ENCODE measurements around the gene OPN1MW3.
"Not testable (repeated sequence)": the region's sequence is repeated elsewhere in the genome, so short reads cannot be mapped to it uniquely, and the experiment has no call there.

OPN1MW3 gene

DNA sequence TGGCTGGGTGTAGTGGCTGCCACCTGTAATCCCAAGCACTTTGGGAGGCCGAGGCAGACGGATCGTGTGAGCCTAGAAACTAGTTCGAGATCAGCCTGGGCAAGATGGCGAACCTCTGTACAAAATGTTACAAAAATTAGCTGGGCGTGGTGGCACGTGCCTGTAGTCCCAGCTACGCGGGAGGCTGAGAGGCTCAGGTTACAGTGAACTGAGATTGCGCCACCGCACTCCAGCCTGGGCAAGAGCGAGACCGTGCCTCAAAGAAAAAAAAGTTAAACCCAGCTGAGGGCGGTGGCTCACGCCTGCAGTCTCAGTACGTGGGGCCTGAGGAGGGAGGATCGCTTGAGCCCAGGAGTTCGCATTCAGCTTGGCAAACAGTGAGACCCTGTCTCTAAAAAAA is 39.3 kb downstream of the OPN1MW3 start:
- no peak for DNase-seq (ENCODE audit: low read depth)

DNA sequence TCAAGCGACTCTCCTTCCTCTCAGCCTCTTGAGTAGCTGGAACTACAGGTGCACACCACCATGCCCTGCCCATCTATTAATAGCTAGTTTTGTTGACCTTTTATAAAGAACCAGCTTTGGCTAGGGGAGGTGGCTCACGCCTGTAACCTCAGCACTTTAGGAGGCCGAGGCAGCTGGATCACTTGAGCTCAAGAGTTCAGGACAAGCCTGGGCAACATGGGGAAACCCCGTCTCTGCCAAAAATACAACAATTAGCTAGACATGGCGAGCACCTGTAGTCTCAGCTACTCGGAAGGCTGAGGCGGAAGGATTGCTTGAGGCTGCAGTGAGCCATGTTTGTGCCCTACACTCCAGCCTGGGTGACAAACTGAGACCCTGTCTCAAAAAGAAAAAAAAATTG is 40.9 kb downstream of the OPN1MW3 start:
- DNase-seq (ENCODE audit: low read depth), result no peak

DNA sequence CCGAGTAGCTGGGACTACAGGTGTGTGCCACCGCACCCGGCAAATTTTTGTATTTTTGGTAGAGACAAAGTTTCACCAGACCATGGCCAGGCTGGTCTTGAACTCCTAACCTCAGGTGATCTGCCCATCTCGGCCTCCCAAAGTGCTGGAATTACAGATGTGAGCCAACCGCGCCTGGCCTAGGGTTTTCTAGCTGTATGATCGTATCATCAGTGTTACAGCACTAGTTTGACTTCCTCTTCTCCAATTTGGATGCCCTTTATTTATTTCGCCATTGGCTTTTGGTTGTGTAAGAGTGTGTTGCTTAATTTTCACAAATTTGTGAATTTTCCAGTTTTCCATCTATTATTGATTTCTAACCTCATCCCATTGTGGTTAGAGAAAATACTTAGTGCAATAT is 43.4 kb downstream of the OPN1MW3 start:
- DNase-seq (ENCODE audit: low read depth), result no peak

DNA sequence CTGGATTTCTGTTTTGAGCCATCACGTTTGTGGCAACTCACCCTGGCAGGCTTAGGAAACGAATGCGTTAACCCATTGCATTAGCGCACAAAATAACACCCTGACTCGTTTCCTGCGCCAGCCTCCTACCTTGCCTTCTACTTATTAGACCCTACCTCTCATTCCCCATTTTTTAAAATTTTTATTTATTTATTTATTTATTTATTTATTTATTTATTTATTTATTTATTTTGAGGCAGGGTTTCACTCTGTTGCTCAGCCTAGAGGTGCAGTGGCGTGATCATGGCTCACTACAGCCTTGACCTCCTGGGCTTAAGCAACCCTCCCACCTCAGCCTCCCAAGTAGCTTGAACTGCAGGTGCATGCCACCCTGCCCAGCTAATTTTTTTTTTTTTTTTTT is 45.6 kb downstream of the OPN1MW3 start:
- DNase-seq (ENCODE audit: low read depth), result not testable (repeated sequence)

DNA sequence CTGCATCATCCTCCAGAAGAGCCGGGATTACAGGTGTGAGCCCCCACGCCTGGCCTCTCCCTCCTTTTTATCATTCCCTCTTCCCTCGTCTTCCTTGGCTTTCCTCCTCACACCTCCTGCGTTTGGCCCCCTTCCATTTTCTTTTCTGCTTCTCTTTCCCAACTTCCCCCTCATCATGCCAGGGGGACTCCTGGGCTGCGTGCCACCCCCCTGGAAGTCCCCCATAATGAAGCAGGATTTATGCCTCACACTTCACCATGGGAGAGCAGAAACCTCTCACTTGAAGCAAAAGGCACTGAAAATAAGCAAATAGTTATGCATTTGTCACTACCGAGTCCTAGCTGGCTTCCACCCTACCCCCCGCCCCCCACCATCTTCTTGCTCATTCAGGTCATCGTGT is 46.1 kb downstream of the OPN1MW3 start:
- no peak for DNase-seq (ENCODE audit: low read depth)

DNA sequence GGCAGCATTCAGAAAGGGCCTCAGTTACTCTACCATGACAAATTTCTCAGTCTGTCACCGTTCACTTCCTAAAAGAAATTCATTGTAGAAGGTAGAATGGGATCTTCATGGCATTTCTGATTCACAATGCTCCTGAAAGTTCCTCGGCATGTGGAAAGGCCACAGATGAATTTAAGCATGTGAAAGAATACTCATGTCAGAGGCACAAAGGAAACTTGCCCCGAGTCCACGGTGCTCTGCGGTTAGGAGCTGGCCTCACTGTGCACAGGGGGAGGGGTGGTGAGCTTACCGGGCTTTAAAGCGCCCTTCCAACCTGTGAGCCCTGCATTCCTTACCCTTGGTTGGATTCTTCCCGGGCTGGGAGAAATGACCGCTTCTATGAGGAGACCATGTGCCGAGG is 47.5 kb downstream of the OPN1MW3 start:
- DNase-seq (ENCODE audit: low read depth), result no peak

DNA sequence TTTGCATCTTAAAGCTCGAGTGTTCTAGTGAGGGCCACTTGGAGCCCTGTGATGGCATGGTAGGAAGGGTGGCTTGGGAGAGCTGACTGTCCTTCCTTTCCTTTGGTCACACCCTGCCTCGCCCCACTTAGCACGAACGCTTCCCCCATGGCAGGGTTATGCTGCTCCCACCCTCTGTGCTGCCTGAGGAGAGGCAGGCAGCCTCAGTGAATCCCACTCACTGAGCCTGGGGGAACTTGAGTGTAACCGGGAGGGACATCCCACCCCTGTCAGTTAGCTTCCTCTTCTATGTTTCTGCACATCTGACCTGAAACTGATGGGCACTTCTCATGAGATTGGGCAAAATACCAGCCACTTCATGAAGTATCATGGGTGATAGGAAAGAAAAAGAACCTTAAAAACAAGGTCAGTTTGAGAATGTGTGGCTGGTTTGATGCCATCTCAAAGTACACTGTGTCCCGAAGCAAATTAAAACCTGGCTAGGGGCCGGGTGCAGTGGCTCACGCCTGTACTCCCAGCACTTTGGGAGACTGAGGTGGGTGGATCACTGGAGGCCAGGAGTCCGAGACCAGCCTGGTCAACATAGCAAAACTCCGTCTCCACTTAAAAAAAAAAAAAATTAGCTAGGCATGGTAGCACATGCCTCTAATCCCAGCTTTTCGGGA is 48.3 kb downstream of the OPN1MW3 start:
- no peak for DNase-seq (ENCODE audit: low read depth)

DNA sequence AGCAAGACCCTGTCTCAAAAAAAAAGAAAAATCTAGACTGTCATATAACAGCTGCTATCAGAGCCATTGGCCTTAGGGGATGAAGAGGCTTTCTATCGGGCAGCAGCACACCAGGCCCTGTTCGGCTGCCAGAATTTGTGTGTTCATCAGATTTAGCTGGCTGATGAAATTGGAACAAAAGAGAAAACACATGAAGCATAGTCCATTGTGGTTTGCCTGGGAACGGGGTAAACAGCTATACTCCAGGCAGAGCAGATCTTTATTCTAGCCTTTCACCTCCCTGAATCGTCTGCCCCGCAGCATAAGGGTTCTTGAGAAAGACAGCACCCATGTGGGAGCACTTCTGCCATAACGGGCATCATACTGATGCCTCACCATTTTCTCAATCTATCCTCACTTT is 49.8 kb downstream of the OPN1MW3 start:
- no peak for DNase-seq (ENCODE audit: low read depth)

DNA sequence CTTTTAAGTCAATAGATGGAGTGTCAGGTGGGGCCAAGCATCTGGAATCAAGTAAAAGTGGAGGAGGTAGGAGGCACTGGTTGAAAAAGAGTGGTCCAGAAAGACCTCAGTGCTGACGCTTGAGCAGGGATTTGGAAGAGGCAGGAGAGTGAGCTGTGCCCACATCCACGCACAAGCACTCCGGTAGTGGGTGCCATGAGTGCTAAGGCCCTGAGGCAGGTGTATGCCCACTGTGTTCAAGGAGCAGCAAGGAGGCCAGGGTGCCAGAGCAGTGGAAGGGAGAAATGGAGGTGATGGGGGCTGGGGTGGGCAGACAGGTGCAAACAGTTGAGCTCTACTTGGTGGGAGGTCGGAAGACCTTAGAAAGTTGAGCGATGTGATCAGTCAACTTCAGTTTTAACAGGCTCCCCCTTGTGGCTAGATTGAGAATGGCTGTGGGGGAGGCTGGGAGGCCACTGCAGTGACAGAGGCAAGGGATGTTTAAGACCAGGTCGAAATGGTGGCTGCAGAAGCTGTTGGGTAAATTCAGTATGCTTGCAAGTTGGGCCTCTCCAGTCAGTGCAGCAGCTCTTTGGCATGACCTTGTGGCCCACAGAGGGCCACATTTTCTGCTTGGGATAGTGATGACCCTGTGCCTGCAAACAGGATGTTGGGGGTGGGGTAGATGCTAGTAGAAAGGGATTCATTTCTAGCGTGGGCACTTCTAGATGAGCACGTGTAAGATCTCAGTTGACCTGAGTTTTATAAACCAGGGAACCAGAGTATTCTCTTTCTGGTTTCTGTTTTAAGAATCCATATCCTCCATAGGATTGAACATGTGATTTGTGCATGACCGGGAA is 50.9 kb downstream of the OPN1MW3 start:
- DNase-seq (ENCODE audit: low read depth), result peak; percentile 68

DNA sequence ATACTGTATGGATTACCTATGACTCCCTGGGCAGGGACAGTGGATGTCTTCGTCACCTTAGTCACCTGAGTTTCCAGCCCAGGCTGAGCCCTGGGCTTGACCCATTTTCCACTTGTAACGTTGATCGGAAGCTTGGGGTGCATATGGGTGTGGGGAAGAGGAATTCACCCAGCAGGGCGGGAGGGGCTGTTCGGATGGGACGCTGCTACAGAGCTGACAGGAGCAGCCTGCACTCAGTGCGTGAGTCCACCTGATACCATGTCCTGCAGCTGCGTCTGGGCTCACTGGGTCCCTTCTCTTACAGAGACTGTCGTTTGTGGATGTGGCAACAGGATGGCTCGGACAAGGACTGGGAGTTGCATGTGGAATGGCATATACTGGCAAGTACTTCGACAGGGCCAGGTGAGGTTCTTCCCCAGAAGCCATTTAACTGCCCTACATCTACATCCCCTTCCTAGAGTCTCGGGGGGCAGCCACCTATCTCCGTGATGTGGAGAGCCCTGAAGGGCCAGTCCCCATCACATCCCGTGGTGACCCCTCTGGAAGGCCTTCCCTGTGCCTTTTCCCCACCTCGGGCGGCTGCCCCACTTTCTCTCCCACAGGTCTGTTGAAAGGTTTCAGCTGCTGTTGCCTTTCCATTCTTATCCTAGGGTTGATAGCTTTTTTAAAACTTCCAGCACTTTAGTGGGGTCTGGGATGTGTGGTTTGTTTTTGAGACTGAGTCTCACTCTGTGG is 51.8 kb downstream of the OPN1MW3 start:
- no peak for DNase-seq (ENCODE audit: low read depth)

DNA sequence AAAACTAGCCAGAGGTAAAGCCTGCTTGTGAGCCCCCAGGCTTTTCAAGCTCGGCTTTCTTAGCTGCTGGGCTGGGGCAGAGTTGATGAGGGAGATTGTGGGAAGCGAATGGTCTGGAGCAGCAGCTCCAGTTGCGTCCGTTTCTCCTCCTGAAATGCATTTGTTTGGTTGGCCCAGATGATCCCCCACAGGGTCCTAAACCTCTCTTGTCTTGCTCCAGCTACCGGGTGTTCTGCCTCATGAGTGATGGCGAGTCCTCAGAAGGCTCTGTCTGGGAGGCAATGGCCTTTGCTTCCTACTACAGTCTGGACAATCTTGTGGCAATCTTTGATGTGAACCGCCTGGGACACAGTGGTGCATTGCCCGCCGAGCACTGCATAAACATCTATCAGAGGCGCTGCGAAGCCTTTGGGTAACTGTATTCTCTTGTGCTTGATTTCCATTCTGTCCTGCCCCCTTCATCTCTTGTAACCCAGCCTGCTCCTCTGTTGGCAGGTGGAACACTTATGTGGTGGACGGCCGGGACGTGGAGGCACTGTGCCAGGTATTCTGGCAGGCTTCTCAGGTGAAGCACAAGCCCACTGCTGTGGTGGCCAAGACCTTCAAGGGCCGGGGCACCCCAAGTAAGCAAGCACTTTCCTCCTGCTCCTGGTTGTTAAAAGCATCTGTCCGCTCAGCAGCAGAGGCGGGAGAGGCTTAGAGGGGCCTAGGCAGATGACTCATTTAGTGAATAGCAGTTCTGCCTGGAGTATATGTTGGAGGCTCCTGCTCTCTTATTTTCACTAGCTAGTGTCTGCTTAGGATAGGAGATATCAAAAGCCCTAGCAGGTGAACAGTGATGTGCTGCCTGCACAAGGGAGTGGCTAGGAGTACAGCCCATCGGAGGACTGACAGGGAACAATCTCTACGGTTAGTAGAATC is 53.5 kb downstream of the OPN1MW3 start:
- DNase-seq (ENCODE audit: low read depth), result no peak

DNA sequence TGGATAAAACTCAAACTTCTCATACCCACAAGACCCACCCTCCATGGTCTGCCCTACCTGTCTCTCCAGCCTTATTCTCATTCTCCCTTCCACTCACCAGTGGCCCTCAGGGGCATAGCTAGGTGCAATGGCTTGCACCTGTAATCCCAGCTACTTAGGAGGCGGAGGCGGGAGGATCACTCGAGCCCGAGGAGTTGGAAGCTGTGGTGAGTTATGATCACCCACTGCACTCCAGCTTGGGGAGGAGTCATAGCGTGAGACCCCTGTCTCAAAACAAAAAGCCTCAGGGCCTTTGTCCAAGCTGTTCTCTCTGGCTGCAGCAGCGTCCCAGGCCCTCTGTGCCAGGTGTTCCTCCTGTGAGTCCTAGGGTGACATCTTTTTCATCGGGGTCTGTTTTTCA is 54.7 kb downstream of the OPN1MW3 start:
- no peak for DNase-seq (ENCODE audit: low read depth)

DNA sequence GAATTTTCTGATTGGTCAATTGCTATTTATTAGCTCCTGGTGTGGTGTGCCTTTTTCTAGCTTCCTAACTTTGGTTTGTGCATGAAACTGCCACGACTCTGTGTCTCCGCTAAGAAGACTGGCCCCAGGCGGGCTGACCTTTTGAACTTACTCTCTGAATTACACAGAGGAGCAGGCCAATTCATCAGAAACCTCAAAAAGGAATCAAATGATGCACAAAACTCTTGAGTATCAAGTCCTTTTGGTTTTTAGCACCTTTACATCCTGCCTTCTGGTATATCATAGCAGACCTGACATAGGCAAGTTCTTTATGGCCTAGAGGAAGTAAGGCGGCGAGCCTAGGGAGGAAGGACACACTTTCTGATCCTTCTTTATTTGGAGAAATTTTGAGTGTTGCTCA is 55.8 kb downstream of the OPN1MW3 start:
- no peak for DNase-seq (ENCODE audit: low read depth)

DNA sequence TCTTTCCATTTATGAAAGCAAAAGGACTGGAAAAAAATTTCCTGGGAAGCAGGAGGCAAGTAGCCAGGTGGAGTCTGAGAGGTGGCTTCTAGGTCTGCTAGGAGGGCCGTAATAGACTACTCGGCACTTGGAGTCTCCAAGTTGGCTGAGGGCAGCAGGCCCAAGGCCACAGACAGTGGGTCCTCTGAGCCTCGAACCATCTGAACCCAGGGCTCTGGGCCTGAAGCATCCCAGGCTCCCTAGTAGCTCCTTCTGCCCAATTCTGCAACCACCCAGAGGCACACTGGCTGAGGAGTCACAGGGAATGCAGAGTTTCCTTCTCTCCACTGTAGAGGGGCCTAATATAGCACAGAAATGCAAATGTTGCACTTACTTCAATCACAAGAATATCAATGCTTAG is 58.0 kb downstream of the OPN1MW3 start:
- DNase-seq (ENCODE audit: low read depth), result no peak

DNA sequence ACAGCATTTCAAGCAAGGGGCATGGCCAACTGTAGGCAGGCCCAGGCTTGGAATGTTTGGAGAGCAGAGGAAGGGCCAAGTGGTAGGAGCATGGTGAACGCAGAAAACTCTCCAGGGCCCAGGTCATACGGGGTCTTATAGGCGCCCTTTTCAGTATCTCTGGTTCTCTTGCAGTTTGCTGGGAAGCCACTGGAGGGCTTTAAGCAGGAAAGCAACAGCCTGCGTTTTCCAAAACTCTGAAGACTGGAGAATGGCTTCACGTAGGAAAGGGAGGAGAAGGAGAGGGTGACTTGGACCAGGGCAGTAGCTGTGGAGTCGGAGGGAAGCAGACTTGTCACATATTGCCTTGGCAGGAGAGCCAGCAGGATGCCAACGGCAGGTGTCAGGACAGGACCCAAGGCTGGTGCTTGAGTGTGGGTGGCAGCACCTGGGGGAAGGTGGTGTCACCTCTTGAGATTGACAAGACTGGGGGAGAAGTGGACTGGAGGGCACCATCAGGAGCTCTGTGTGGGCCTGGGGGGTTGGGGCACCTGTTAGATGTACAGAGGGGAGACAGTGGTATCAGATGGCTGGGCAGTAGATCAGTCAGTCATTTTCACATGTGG is 60.1 kb downstream of the OPN1MW3 start:
- DNase-seq (ENCODE audit: low read depth), result no peak

DNA sequence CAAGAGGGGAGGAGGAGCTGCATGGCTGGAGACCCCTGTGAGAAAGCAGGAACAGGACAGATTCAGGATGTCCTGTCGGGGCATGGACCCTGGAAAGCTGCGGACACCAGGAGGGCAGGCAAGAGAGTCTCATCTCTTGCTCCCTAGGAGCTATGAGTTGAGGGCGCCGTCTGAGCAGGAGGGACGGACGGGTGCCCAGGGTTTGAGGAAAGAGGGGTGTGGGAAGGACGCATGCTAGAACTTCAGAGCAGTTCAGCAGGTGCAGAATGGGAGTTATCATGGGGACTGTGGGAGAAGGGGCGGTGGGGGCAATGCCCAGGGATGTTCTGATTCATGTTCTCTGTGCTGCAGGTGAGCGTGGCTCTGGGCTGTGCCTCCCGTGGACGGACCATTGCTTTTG is 63.0 kb downstream of the OPN1MW3 start:
- no peak for DNase-seq (ENCODE audit: low read depth)
